Upper lobe of left lung (tissue), 4 donors: ENCODE data around the gene OGFOD3.

Experiments
- CTCF ChIP-seq, 6 experiments: fragments of 450-650 bp in 4 of 6; fragments of 200-600 bp in 2 of 6; sonication (generic) in 2 of 6; IDR thresholded peaks; one replicate each; pipeline ENCODE4 v1.5.1; 2016 to 2019; ENCODE audit warnings: antibody characterized with exemption in 6 of 6
- EP300 ChIP-seq, 4 donors: sonication (generic); formaldehyde crosslinking; IDR thresholded peaks; one replicate each; pipeline ENCODE4 v1.5.1; 2017; ENCODE audit warnings: antibody characterized with exemption in 4 of 4, control low read depth in 2 of 4
- POLR2AphosphoS5 ChIP-seq, 2 donors: sonication (generic); formaldehyde crosslinking; IDR thresholded peaks; one replicate each; pipeline ENCODE4 v1.5.1; 2017; ENCODE audit warnings: antibody characterized with exemption in 2 of 2

- no peak for TF ChIP-seq EP300 (IDR thresholded peaks at IDR 0.05)
- no peak for TF ChIP-seq CTCF (IDR thresholded peaks at IDR 0.05)
- TF ChIP-seq POLR2AphosphoS5 (IDR thresholded peaks at IDR 0.05), result no peak
These were observed 78.5 kb downstream of the OGFOD3 start for GRCh38 chr17:82339634-82340580.
